HG03103 (cell line): ENCODE data around the gene ABCA3.

Source experiments
- ATAC-seq: cut with Tn5 transposase; IDR thresholded peaks from one replicate; pipeline ENCODE4 v1.9.1; 2021; ENCODE audit warnings: low read depth; ENCODE audit not compliant: unreplicated experiment

Gene ABCA3

DNA sequence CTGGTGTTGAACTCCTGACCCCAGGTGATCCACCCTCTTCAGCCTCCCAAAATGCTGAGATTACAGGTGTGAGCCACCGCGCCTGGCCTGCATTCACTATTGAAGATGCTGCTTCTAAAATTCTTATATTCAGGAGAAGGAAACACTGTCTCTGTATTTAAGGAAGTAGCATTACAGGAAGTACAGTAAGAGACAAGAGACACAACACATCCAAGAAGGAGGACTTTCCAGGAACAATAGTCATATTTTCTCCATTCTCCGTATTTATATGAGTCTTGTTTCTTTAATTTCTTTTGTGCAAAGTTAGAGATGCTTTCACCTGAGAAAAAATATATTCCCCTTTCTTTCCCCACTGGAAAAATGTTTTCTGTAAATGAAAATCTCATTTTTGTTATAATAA lies 18.3 kb upstream of the ABCA3 start:
- ATAC-seq, result no peak

GRCh38 chr16:2357331-2357730 lies 16.8 kb upstream of the ABCA3 start:
- ATAC-seq, result no peak

DNA sequence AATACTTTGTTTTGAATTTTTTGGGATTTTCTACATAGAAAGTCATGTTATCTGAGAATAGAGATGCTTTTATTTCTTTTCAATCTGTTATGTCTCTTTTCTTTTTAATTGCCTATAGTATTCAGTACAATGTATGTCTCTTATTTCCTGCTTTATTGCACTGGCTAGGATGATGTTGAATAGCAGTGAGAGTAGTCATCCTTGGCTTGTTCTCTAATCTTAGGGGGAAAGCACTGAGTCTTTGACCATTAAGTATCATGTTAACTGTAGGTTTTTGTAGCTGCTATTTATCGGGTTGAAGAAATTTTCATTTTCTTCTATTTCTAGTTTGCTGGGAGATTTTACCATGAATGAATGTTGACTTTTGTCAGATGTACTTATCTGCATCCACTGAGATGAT lies 10.0 kb upstream of the ABCA3 start:
- no peak for ATAC-seq

DNA sequence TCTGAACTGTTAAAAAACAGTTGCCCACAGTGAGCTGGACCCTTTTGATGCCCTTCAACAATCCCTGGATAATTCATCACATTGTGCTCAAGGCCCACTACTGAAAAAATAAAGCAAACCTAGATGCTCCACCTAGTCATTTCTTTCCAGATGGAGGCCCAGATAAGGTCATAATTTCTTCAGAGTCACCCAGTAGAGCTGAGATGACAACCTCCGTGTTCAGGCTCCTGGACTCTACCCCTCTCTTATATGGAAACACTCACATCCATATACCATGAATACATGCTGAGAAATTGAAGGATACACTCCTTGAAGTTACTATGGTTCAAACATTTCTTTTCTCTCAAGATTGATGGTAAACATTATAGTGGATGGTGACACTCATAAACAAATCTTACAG lies 2.7 kb upstream of the ABCA3 start:
- no peak for ATAC-seq

- ATAC-seq, result no peak
Observed at GRCh38 chr16:2341456-2342447, 1.2 kb upstream of the ABCA3 start.

- ATAC-seq, result peak; percentile 29
Observed at GRCh38 chr16:2339521-2340484, 725 bp downstream of the ABCA3 start.

DNA sequence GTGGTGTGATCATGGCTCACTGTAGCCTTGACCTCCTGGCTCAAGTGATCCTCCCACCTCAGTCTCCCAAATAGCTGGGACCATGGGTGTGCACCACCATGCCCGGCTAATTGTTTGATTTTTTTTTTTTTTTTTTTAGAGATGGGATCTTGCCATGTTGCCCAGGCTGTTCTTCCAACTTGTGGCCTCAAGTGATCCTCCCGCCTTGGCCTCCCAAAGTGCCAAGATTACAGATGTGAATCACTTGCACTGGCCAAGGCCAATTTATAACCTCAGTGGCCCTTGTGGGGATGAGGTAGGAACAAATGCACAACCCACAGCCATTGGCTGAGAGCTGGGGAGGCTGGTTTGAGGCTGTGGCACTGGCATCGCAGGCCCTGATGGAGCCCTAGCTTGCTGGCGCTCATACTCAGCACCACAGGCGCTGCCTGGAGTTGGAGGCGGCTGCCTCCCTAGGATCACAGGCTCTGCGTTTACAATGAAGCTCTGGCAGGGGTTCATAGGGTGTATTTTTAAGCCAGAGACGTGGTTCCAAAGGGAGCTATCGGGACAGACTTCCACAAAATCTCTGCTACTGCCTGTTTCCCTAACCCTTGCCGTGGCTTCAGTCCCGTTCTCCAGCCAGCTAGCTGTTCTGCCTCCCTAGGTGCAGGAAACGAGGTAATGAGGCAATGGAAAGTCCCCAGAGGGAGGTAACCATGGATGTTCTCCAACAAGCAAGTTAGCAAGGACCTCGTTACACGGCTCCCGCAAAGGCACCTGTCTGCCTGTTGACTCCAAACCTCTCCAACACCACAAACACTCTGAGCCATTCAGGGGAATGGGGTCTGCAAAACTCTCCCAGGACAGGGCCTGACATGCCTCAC lies 2.9 kb downstream of the ABCA3 start:
- no peak for ATAC-seq

GRCh38 chr16:2335286-2335895 lies 5.1 kb downstream of the ABCA3 start:
- ATAC-seq, result no peak

DNA sequence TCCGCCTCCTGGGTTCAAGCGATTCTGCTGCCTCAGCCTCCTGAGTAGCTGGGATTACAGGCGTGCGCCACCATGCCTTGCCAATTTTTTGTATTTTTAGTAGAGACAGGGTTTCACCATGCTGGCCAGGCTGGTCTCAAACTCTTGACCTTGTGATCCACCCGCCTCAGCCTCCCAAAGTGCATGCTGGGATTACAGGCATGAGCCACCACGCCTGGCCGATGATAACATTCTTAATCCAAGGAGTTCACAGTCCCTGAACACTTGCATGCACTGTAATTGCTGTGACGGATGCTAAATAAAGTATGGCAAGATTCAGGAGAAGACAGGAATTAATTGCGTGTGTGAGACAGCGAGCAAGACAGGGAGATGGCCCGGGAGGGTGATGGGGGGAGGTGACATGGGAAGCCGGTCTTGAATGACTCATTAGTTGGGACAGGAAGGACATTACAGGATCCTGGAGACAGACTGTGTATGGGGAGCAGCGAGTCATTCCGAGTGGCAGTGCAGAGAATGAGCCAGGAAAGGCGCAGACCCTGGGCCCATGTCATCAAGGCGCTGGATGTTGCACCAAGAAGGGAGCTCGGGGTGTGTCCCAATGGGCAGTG lies 6.7 kb downstream of the ABCA3 start:
- ATAC-seq, result no peak

DNA sequence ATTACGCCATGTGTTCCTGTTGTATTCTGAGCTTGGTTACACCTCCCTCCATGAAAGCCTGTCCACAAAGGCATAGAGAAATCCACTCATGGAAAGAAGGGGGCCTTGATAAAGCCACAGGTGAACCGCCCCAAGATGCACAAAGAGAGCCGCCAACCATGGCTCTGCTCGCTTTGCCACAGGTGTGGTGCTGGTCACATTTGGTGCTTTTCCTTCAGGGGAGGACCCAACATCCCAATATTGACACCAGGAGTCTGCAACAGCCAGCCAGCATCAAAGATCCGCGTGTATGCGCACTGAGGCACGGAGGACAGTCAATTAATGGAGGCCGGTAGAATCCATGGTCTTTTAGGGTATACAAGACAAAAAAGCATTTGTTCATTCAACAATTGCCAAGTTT lies 7.3 kb downstream of the ABCA3 start:
- no peak for ATAC-seq

GRCh38 chr16:2331931-2332267 lies 8.6 kb downstream of the ABCA3 start:
- ATAC-seq, result no peak

DNA sequence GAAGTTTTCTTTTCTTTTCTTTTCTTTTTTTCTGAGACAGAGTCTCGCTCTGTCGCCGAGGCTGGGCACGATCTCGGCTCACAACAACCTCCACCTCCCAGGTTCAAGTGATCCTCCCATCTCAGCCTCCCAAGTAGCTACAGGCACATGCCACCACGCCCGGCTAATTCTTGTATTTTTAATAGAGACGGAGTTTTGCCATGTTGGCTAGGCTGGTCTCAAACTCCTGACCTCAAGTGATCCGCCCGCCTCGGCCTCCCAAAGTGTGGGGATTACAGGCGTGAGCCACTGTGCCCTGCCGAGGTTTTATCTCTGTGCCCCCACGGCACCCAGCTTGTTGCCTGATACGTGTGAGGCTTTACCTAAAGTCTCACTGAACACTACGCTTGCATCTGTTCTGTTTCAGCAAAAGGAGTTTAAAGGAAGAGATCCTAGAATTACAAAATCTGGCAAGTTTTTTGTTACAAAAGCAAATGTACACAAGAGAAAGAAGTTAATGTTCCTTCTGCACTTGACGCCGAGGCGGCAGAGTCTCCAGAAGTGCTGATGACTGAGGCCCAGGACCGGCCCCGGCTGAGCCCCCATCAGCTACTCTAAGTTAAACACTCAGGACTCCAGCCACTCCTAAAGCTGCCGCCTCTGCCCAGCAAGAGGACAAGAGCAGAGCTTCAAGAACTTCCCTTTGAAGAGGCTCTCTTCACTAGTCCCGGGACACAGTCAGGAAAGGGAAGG lies 9.2 kb downstream of the ABCA3 start:
- ATAC-seq, result no peak

- ATAC-seq, result no peak
Observed at GRCh38 chr16:2329532-2329931, 11.0 kb downstream of the ABCA3 start.

GRCh38 chr16:2328428-2328827 lies 12.1 kb downstream of the ABCA3 start:
- no peak for ATAC-seq

- no peak for ATAC-seq
Observed at GRCh38 chr16:2326191-2326590, 14.3 kb downstream of the ABCA3 start.

DNA sequence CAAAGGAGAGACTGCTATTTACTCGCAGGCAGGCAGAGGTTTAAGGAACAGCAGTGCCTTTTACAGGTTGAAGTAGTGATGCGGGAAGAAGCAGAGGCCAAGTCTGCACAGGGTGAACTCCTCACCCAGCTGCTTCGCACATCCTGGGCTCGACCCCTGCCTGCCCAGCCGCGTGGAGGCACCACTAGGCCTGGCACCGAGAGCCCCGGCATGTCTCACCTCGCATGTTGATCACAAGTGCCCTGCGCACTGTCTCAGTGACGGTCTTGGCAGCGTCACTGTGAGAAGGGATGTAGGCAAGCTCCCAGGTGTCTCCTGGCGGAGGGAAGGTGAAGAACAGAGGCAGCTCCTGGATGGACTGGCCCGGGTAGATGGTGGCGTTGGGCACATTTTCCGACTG lies 14.7 kb downstream of the ABCA3 start:
- ATAC-seq, result no peak

- ATAC-seq, result no peak
Observed at GRCh38 chr16:2325181-2325580, 15.3 kb downstream of the ABCA3 start.

DNA sequence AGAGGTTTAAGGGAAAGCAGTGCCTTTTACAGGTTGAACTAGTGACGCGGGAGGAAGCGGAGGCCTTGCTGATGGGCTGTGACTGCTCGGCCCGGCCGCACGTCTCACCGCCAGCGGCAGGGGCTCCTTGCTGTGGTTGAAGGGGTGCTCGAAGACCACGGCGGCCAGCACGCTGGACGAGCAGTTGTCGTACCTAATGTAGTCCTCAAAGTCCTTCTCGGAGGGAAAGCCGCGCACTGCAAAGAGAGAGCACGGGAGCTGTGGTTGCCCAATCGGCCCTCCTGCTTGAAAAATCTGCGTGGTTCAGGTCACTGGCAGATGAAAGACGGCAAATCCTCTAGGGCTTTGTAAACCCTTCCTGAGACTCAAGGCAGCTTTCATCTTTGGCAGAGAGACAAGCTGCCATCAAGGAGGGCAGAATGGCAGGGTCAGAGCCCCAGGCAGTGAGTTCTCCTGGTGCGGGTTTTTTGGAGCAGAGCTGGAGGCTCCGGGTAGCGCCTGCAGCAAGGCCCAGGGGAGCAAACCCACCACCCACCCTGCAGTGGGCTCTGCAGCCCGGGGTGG lies 16.1 kb downstream of the ABCA3 start:
- ATAC-seq, result no peak

DNA sequence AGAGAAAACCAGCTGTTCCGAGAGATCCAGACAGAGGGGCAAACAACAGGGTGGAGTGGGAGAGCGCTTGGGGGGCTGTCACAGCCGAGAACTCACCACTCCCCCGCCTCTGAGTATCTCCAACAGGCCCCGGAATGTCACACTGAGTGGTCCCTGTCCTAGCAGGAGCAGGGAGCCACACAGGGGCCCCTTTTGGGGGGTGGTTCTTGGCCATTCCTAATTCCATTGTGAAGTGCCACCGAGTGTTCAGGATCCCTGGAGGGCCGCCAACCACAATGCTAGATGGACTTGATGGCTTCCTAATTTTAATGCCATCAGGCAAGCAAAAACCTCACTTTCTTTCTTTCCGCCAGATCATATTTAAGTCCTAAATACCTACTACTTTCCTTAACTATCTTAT lies 16.8 kb downstream of the ABCA3 start:
- no peak for ATAC-seq
